GM18951 (cell line): ENCODE data around the gene TSPYL2.

Experiments used
- POLR2A ChIP-seq: IDR thresholded peaks from 4 replicates; pipeline ENCODE4 v1.6.1; 2011; ENCODE audit warnings: mild to moderate bottlenecking; ENCODE audit not compliant: insufficient read length, insufficient read depth; ENCODE audit errors: extremely low read depth
- in situ Hi-C: fragments of 300-500 bp; cut with MboI; formaldehyde crosslinking; loops from one replicate; pipeline ENCODE4 v1.12.0; 2022; ENCODE audit warnings: low sequenced_read_pairs, mixed read lengths, inconsistent platforms; ENCODE audit not compliant: unreplicated experiment

The TSPYL2 gene

DNA sequence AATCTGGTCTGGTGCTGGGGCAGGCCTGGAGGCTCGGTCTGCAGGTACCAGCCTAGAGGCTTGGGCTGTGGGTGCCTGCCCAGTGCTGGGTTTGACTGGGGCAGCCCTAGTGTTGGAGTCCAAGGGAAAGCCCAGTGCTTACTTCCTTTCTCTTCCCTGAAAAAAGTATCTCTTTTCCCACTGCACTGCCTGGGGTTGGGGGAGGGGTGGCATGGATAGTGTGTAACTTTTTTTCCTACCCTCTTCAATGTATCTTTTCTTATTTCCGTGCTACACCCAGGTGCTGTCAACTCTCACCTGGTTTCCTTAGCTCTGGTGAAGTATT lies 33.3 kb downstream of the TSPYL2 start:
- TF ChIP-seq POLR2A: no peak

DNA sequence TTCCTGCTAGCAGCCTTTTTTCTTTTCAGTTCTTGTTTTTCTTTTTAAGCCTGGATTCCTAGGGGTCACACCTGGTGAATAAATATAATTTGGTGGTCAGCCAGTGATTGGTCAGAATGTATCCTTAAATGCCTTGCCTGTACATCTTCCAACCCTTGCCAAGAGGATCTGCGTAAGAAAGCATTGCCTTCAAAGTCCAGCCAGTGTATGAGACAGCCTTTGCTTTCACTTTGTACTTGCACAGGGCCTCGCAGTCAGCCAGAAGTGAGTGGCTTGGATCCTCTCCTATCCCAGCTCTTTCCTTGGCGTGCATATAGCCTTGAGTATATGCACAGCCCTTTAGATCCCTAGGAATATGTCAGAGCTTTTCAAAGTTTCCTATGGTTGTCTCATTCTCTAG lies 33.9 kb downstream of the TSPYL2 start:
- in situ Hi-C loops: no loop called here
- TF ChIP-seq POLR2A: no peak

More for the DNA sequence above, 33.3 kb downstream of the TSPYL2 start:
- in situ Hi-C loops: no loop called here

DNA sequence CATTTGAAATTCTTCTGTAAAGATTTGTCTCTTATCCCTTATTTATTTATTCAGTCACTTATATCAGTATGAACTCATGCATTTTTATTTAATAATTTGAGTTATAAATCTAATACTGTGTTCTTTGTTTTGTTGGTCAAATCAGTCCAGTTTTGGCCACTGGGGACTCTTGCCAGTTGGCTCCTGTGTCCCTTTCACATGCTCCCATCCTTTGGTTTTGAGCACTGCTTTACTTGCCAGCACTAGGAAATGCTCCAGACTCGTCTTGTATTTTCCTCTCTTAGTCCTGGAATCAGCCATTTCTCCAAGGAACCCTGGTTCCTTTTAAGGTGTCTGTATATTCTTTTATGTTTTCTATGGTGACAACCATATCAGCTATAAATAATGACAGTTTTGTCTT lies 39.8 kb downstream of the TSPYL2 start:
- no peak for TF ChIP-seq POLR2A
- in situ Hi-C loops: no loop called here

DNA sequence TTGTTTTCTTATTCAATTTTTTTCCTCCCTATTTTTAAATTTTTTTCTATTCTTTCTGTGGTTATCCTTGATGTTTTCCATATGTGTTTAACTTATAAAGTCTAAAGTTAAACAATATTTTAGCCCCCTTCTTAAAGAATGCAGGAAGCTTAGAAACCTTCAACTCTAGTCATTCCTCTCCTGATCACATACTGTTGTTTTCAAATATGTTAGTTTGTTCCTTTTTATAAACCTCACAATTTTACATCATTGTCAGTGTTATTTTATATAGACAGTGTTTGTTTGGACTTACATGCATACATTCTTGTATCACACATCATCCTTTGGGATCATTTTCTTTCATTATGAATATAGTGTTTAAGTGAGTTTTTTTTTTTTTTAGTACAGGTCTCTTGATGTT lies 43.3 kb downstream of the TSPYL2 start:
- no peak for TF ChIP-seq POLR2A
- in situ Hi-C loops: no loop called here

DNA sequence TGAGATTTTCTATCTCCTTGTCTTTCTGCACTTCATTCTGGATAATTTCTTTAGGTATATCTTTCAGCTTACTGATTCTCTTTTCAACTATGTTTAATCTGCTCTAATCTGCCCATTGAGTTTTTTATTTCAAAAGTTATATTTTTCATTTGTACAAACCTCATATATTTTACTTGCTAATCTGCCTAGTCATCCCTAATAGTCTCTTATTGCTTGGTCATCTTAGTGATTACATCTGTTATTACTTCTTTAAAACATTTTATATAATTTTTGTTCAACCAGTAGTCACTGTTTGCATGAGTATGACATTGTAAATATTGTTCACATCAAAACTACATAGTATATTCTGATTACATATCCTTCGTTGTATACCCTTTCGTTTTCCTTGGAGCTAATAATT lies 44.2 kb downstream of the TSPYL2 start:
- no peak for TF ChIP-seq POLR2A
- in situ Hi-C loops: no loop called here

DNA sequence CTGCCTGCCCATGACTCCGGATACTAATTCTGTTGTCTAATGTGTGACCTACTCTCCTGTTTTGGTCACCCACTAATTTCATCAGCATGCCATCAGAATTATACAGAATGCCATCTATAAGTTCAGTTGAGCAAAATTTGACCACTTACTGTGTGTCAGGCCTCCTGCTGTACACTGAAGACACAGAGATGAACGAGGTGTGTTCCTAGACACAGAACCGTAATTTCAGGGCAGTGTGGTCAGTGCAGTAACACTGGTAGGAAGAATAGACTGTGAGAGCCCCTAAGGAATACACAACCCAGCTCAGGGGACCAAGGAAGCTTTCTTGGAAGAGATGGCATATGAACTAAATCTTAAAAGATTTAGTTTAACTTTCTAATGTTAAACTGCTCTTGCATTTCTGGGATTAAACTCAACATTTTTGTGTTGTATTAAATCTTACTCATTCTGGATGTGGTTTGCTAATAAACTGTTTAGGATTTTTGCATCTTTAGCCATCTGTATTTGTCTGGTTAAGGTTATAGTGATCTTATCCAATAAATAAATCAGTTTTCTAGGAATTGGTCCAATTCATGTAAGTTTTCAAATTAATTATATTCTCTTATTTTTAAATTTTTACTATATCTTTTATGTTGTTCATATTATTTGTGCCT lies 46.1 kb downstream of the TSPYL2 start:
- TF ChIP-seq POLR2A: no peak
- in situ Hi-C loops: no loop called here

DNA sequence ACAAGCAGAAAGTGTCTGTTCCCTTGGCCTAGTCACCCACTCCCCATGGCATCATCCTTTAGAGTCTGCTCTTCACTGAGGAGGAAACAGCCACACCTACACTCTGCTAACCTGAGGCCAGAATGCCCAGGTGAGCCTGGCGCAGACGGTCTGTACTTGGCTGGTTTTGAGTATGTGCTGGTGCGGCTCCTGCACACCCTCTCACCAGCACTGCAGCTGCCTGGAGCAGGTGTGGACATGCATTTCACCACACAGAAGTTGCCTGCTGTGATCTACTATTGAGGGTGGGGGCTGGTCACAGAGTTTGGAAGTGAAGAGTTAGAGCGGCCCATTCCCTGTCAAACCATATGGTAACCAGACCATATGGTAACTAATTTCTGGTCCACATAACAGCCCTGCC lies 51.2 kb downstream of the TSPYL2 start:
- TF ChIP-seq POLR2A: no peak
- in situ Hi-C loops: no loop called here

DNA sequence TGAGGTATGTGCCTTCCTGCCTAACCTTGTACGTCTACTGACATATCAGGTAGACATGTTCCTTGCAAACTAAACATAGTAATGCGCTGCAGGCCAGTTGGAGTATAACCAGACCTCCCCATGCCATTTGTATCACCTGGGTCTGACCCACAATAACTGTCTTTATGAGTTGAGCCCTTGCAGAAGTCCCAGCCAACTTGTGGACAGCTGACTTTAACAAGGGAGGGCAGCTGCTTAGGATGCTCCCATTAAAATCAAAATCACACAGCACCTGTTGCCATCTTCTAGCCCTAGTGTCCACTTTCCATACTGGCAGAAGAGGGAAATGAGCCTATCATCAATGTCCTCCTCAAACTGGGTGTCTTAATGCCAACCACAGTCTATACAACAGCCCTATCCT lies 53.4 kb downstream of the TSPYL2 start:
- TF ChIP-seq POLR2A: no peak
- in situ Hi-C loops: no loop called here
